H9 (cell line): ENCODE data around the gene GABBR2. TPM values are rescaled to one million over a fixed set of nuclear protein-coding genes. Genes with fewer than 3 reads are reported as not detected.

Source experiments
- DNase-seq: peaks from one replicate; pipeline ENCODE4 v3.0.0-alpha.2; 2017
- H2AFZ ChIP-seq: one replicate; pipeline ENCODE4 v1.6.1; 2013; ENCODE audit warnings: mild to moderate bottlenecking, low read length, control low read depth, moderate library complexity
- H2AK5ac ChIP-seq: 2 replicates; pipeline ENCODE4 v1.6.1; 2013; ENCODE audit warnings: low read length, control low read depth, mixed read lengths; ENCODE audit not compliant: insufficient read length
- H2BK120ac ChIP-seq: one replicate; pipeline ENCODE4 v1.6.1; 2013; ENCODE audit warnings: low read depth, mild to moderate bottlenecking, low read length, control low read depth, inconsistent platforms; ENCODE audit not compliant: poor library complexity, severe bottlenecking
- H2BK12ac ChIP-seq: 2 replicates; pipeline ENCODE4 v1.6.1; 2013; ENCODE audit warnings: low read length, control low read depth, mixed read lengths, low read depth; ENCODE audit not compliant: insufficient read length
- H2BK15ac ChIP-seq: 2 replicates; pipeline ENCODE4 v1.6.1; 2013; ENCODE audit warnings: low read depth, low read length, control low read depth
- H2BK20ac ChIP-seq: one replicate; pipeline ENCODE4 v1.6.1; 2013; ENCODE audit warnings: low read depth, mild to moderate bottlenecking, low read length, control low read depth, inconsistent platforms; ENCODE audit not compliant: poor library complexity, severe bottlenecking
- H2BK5ac ChIP-seq: 2 replicates; pipeline ENCODE4 v1.6.1; 2013; ENCODE audit warnings: low read length, control low read depth, mixed read lengths; ENCODE audit not compliant: insufficient read length
- H3K14ac ChIP-seq: 2 replicates; pipeline ENCODE4 v1.6.1; 2013; ENCODE audit warnings: low read length, control low read depth; ENCODE audit not compliant: insufficient read depth
- H3K18ac ChIP-seq: 2 replicates; pipeline ENCODE4 v1.6.1; 2013; ENCODE audit warnings: low read depth, mild to moderate bottlenecking, mixed read lengths, low read length, control low read depth; ENCODE audit not compliant: insufficient read length
- H3K23ac ChIP-seq: 2 replicates; pipeline ENCODE4 v1.6.1; 2013; ENCODE audit warnings: low read length, control low read depth, mixed read lengths, low read depth; ENCODE audit not compliant: insufficient read length
- H3K23me2 ChIP-seq: 2 replicates; pipeline ENCODE4 v1.6.1; 2013; ENCODE audit warnings: low read depth, mild to moderate bottlenecking, mixed read lengths, low read length, control low read depth; ENCODE audit not compliant: insufficient read length, poor library complexity, severe bottlenecking
- H3K27ac ChIP-seq: 2 replicates; pipeline ENCODE4 v1.5.1; 2013; ENCODE audit warnings: low read length, control low read depth, mixed read lengths, low read depth; ENCODE audit not compliant: insufficient read length
- H3K27me3 ChIP-seq: 2 replicates; pipeline ENCODE4 v1.6.1; 2013; ENCODE audit warnings: low read length, control low read depth, inconsistent platforms; ENCODE audit not compliant: insufficient read depth
- H3K4ac ChIP-seq: 2 replicates; pipeline ENCODE4 v1.6.1; 2013; ENCODE audit warnings: low read depth, mild to moderate bottlenecking, control low read depth, inconsistent platforms, low read length, moderate library complexity
- H3K4me1 ChIP-seq: 2 replicates; pipeline ENCODE4 v1.6.1; 2013; ENCODE audit warnings: low read length, control low read depth, inconsistent platforms; ENCODE audit not compliant: insufficient read depth
- H3K4me2 ChIP-seq: 2 replicates; pipeline ENCODE4 v1.6.1; 2013; ENCODE audit warnings: low read length, control low read depth, mixed read lengths; ENCODE audit not compliant: insufficient read length, insufficient read depth
- H3K56ac ChIP-seq: 2 replicates; pipeline ENCODE4 v1.6.1; 2013; ENCODE audit warnings: low read depth, mild to moderate bottlenecking, mixed read lengths, low read length, control low read depth; ENCODE audit not compliant: insufficient read length
- H3K79me1 ChIP-seq: 2 replicates; pipeline ENCODE4 v1.6.1; 2013; ENCODE audit warnings: low read depth, mild to moderate bottlenecking, moderate library complexity, low read length, control low read depth, inconsistent platforms; ENCODE audit not compliant: insufficient read depth, poor library complexity, severe bottlenecking
- H3K79me2 ChIP-seq: 2 replicates; pipeline ENCODE4 v1.6.1; 2013; ENCODE audit warnings: low read length, control low read depth, inconsistent platforms; ENCODE audit not compliant: insufficient read depth
- H3K9ac ChIP-seq: 2 replicates; pipeline ENCODE4 v1.6.1; 2013; ENCODE audit warnings: low read length, control low read depth, mixed read lengths; ENCODE audit not compliant: insufficient read length; ENCODE audit errors: extremely low read depth
- H3K9me3 ChIP-seq: one replicate; pipeline ENCODE4 v1.6.1; 2013; ENCODE audit warnings: low read depth, low read length, inconsistent platforms; ENCODE audit not compliant: control insufficient read depth
- H3T11ph ChIP-seq: one replicate; pipeline ENCODE4 v1.6.1; 2013; ENCODE audit warnings: mild to moderate bottlenecking, low read length, control low read depth, inconsistent platforms
- H4K20me1 ChIP-seq: one replicate; pipeline ENCODE4 v1.6.1; 2013; ENCODE audit not compliant: control insufficient read depth, insufficient read length, insufficient read depth
- H4K5ac ChIP-seq: 2 replicates; pipeline ENCODE4 v1.6.1; 2013; ENCODE audit warnings: low read depth, mild to moderate bottlenecking, mixed read lengths, low read length, control low read depth; ENCODE audit not compliant: insufficient read length
- H4K8ac ChIP-seq: replicated peaks from 2 replicates; pipeline ENCODE4 v1.6.1; 2013; ENCODE audit warnings: low read length, control low read depth, mixed read lengths, low read depth; ENCODE audit not compliant: insufficient read length
- H4K91ac ChIP-seq: 2 replicates; pipeline ENCODE4 v1.6.1; 2013; ENCODE audit warnings: low read depth, mild to moderate bottlenecking, moderate library complexity, mixed read lengths, low read length, control low read depth; ENCODE audit not compliant: insufficient read length
- H3K27ac Mint-ChIP-seq, 3 experiments: 2 replicates in 2 of 3; 3 replicates in 1 of 3; pipeline ENCODE4 v1.8.0; 2020 to 2021; ENCODE audit warnings: mixed read lengths in 3 of 3, mild to moderate bottlenecking in 1 of 3, moderate library complexity in 1 of 3
- H3K27me3 Mint-ChIP-seq: 2 replicates; pipeline ENCODE4 v1.8.0; 2021; ENCODE audit warnings: low read depth, mild to moderate bottlenecking, moderate library complexity, mixed read lengths
- H3K36me3 Mint-ChIP-seq, 3 experiments: 2 replicates in 2 of 3; 3 replicates in 1 of 3; pipeline ENCODE4 v1.8.0; 2020 to 2021; ENCODE audit warnings: low read depth in 3 of 3, mixed read lengths in 3 of 3; ENCODE audit not compliant: insufficient read depth in 1 of 3
- H3K4me1 Mint-ChIP-seq, 2 experiments: 2 replicates each; pipeline ENCODE4 v1.8.0; 2020; ENCODE audit warnings: mixed read lengths in 2 of 2
- H3K4me3 Mint-ChIP-seq, 2 experiments: 2 replicates in 1 of 2; 3 replicates in 1 of 2; pipeline ENCODE4 v1.8.0; 2020 to 2021; ENCODE audit warnings: mild to moderate bottlenecking in 2 of 2, mixed read lengths in 2 of 2, moderate library complexity in 1 of 2
- H3K9me3 Mint-ChIP-seq, 2 experiments: 2 replicates in 1 of 2; 3 replicates in 1 of 2; pipeline ENCODE4 v1.8.0; 2020; ENCODE audit warnings: mild to moderate bottlenecking in 2 of 2, mixed read lengths in 2 of 2, moderate library complexity in 1 of 2
- WGBS: extraction: QIAGEN DNeasy Blood & Tissue Kit; methylation state at CpG from one replicate; pipeline ENCODE4 v1.1.7; 2013; ENCODE audit warnings: missing lambda C conversion rate, low lambda C conversion rate, mixed read lengths; ENCODE audit not compliant: insufficient read length; ENCODE audit errors: extremely low coverage; 5-methylcytosine and 5-hydroxymethylcytosine counted together
- total RNA-seq: library from RNA; stranded (reverse); gene quantifications from 2 replicates; pipeline ENCODE4 v1.2.1, GENCODE V29; 2021
- TF ChIP-seq, protein P1 (sequence below): fragments of 200-600 bp; sonication (generic); conservative IDR thresholded peaks from 3 replicates; pipeline ENCODE4 v1.8.0; 2021; ENCODE audit warnings: antibody characterized with exemption, mild to moderate bottlenecking

The GABBR2 gene
- total RNA-seq, 1 experiment from 2014 or later = 0.66 TPM

DNA sequence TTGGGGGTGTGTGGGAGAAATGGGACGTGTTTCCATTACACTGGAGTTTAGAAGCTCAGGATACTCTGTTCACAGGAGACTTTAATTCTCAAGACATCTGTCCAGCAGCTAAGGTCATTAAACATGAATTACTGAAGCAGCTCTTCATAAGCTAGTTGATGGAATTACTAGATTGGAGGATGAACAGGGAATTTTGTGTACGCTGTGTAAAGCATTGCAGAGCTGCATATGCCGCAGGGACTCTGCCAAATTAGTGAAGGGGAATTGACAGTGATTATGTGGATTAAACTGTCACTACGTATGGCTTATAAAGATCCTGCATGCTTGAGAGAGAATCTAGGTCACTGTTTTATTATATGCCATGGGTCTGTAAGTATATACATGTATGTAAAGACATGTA is 275.8 kb downstream of the GABBR2 start:
- H2AK5ac ChIP-seq = no peak overlapping the region

More for the DNA sequence above, 275.8 kb downstream of the GABBR2 start:
- Mint-ChIP-seq H3K4me1 (no peaks in the 10 kb centered on the region), H3K4me3 (no peak overlapping the region), H3K36me3 (no peaks in the 10 kb centered on the region), H3K9me3 (no peaks in the 10 kb centered on the region; a peak in 1 of 5 replicates), H3K27me3 (peaks cover 4% of the 10 kb centered on the region), H3K27ac (no peak overlapping the region; a peak in 1 of 7 replicates)
- Histone ChIP-seq H2BK12ac (no peak overlapping the region), H3K23me2 (no peaks in the 10 kb centered on the region), H4K20me1 (no peaks in the 10 kb centered on the region), H2BK20ac (no peak overlapping the region), H3K27ac (no peak overlapping the region), H3K9me3 (no peaks in the 10 kb centered on the region), H3K18ac (no peak overlapping the region), H2AFZ (no peak overlapping the region), H4K8ac (no peak overlapping the region), H3K27me3 (no peaks in the 10 kb centered on the region; the same call in 1 of the 2 replicates), H3K79me1 (no peaks in the 10 kb centered on the region), H3K56ac (no peak overlapping the region), H3K4me1 (no peaks in the 10 kb centered on the region), H2BK15ac (no peak overlapping the region), H3K4ac (no peak overlapping the region), H3K4me2 (no peak overlapping the region), H3K23ac (no peak overlapping the region), H3K14ac (no peak overlapping the region), H4K91ac (no peak overlapping the region), H4K5ac (no peak overlapping the region), H3K79me2 (no peaks in the 10 kb centered on the region), H3K9ac (no peak overlapping the region), H2BK5ac (no peak overlapping the region), H3T11ph (no peak overlapping the region), H2BK120ac (no peak overlapping the region)
- whole genome bisulfite sequencing = no CpG with 5 or more reads among the region's 4 CpGs
- TF ChIP-seq, protein P1, sequence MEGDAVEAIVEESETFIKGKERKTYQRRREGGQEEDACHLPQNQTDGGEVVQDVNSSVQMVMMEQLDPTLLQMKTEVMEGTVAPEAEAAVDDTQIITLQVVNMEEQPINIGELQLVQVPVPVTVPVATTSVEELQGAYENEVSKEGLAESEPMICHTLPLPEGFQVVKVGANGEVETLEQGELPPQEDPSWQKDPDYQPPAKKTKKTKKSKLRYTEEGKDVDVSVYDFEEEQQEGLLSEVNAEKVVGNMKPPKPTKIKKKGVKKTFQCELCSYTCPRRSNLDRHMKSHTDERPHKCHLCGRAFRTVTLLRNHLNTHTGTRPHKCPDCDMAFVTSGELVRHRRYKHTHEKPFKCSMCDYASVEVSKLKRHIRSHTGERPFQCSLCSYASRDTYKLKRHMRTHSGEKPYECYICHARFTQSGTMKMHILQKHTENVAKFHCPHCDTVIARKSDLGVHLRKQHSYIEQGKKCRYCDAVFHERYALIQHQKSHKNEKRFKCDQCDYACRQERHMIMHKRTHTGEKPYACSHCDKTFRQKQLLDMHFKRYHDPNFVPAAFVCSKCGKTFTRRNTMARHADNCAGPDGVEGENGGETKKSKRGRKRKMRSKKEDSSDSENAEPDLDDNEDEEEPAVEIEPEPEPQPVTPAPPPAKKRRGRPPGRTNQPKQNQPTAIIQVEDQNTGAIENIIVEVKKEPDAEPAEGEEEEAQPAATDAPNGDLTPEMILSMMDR = no peak
- no peak for DNase-seq
